WTC11 (cell line): ENCODE measurements around the gene SGO2. TPM values are rescaled to one million over a fixed set of nuclear protein-coding genes. Genes with fewer than 3 reads are reported as not detected.

Experiments used
- ATAC-seq: fragments of 200-7000 bp; cut with Tn5 transposase; 2 replicates; pipeline ENCODE4 v1.10.0; 2021; ENCODE audit warnings: mild to moderate bottlenecking, moderate library complexity
- CTCF ChIA-PET: fragments of 300-600 bp; sonication (Branson Sonifier 250); formaldehyde crosslinking; loops from one replicate; lab custom pipeline; 2021; ENCODE audit warnings: antibody characterized with exemption; lab: Charles Lee
- POLR2A ChIA-PET: fragments of 350-600 bp; sonication (Branson Sonifier 250); formaldehyde crosslinking; loops from one replicate; lab custom pipeline; 2021; ENCODE audit warnings: antibody characterized with exemption; lab: Charles Lee
- DNase-seq: peaks from one replicate; pipeline ENCODE4 v3.0.0; 2021; ENCODE audit warnings: low spot score
- H3K27ac Mint-ChIP-seq: 2 replicates; pipeline ENCODE4 v1.8.0; 2021; ENCODE audit warnings: mixed read lengths
- H3K27me3 Mint-ChIP-seq: 2 replicates; pipeline ENCODE4 v1.8.0; 2021; ENCODE audit warnings: low read depth, mild to moderate bottlenecking, moderate library complexity, mixed read lengths
- H3K36me3 Mint-ChIP-seq: 2 replicates; pipeline ENCODE4 v1.8.0; 2021; ENCODE audit warnings: mixed read lengths
- H3K4me1 Mint-ChIP-seq: 2 replicates; pipeline ENCODE4 v1.8.0; 2022; ENCODE audit warnings: mixed read lengths
- H3K4me3 Mint-ChIP-seq: 2 replicates; pipeline ENCODE4 v1.8.0; 2021; ENCODE audit warnings: mild to moderate bottlenecking, moderate library complexity, mixed read lengths
- H3K9me3 Mint-ChIP-seq: 2 replicates; pipeline ENCODE4 v1.8.0; 2021; ENCODE audit warnings: mixed read lengths
- CBFB ChIP-seq: sonication (generic); formaldehyde crosslinking; IDR thresholded peaks from 2 replicates; pipeline ENCODE4 v1.8.1; 2022; ENCODE audit warnings: mild to moderate bottlenecking, low read depth, missing genetic modification reagents
- ETV6 ChIP-seq: sonication (generic); formaldehyde crosslinking; IDR thresholded peaks from 2 replicates; pipeline ENCODE4 v1.8.1; 2022; ENCODE audit warnings: mild to moderate bottlenecking, missing genetic modification reagents
- FOXK1 ChIP-seq: sonication (generic); formaldehyde crosslinking; IDR thresholded peaks from 2 replicates; pipeline ENCODE4 v1.8.0; 2022; ENCODE audit warnings: mild to moderate bottlenecking, moderate library complexity, missing genetic modification reagents
- GRHL2 ChIP-seq: fragments of 250-450 bp; sonication (Bioruptor Pico); IDR thresholded peaks from 2 replicates; pipeline ENCODE4 v1.8.0; 2022; ENCODE audit warnings: mild to moderate bottlenecking, moderate library complexity; ENCODE audit not compliant: insufficient replicate concordance, severe bottlenecking
- JAZF1 ChIP-seq: fragments of 250-450 bp; sonication (Bioruptor Pico); IDR thresholded peaks from 2 replicates; pipeline ENCODE4 v1.9.0; 2021; ENCODE audit warnings: moderate library complexity, mild to moderate bottlenecking, inconsistent platforms
- MXD4 ChIP-seq: fragments of 250-450 bp; sonication (Bioruptor Pico); IDR thresholded peaks from 2 replicates; pipeline ENCODE4 v1.8.0; 2021; ENCODE audit warnings: mild to moderate bottlenecking, moderate library complexity, borderline replicate concordance
- MYBL2 ChIP-seq: sonication (generic); formaldehyde crosslinking; IDR thresholded peaks from 2 replicates; pipeline ENCODE4 v1.8.1; 2023; ENCODE audit warnings: mild to moderate bottlenecking, moderate library complexity, missing genetic modification reagents
- NFATC4 ChIP-seq: fragments of 250-450 bp; sonication (Bioruptor Pico); IDR thresholded peaks from 2 replicates; pipeline ENCODE4 v1.9.0; 2021; ENCODE audit warnings: mild to moderate bottlenecking
- NFE2L1 ChIP-seq: sonication (generic); formaldehyde crosslinking; IDR thresholded peaks from 2 replicates; pipeline ENCODE4 v1.8.1; 2023; ENCODE audit warnings: missing genetic modification reagents
- NR2C2 ChIP-seq: sonication (generic); formaldehyde crosslinking; IDR thresholded peaks from 2 replicates; pipeline ENCODE4 v1.8.0; 2022; ENCODE audit warnings: mild to moderate bottlenecking, missing genetic modification reagents
- RELA ChIP-seq: sonication (generic); formaldehyde crosslinking; IDR thresholded peaks from 2 replicates; pipeline ENCODE4 v1.8.1; 2022; ENCODE audit warnings: missing genetic modification reagents, mild to moderate bottlenecking, borderline replicate concordance
- SMAD3 ChIP-seq: sonication (generic); formaldehyde crosslinking; IDR thresholded peaks from 2 replicates; pipeline ENCODE4 v1.8.0; 2022; ENCODE audit warnings: missing genetic modification reagents, mild to moderate bottlenecking, borderline replicate concordance
- SOX15 ChIP-seq: fragments of 250-450 bp; sonication (Bioruptor Pico); IDR thresholded peaks from 2 replicates; pipeline ENCODE4 v1.9.0; 2021; ENCODE audit warnings: mild to moderate bottlenecking
- TEAD1 ChIP-seq: sonication (generic); formaldehyde crosslinking; IDR thresholded peaks from 2 replicates; pipeline ENCODE4 v1.8.0; 2022; ENCODE audit warnings: mild to moderate bottlenecking, missing genetic modification reagents
- TP53 ChIP-seq: sonication (generic); formaldehyde crosslinking; IDR thresholded peaks from 2 replicates; pipeline ENCODE4 v1.8.1; 2023; ENCODE audit warnings: mild to moderate bottlenecking, missing genetic modification reagents
- USF2 ChIP-seq: sonication (generic); formaldehyde crosslinking; IDR thresholded peaks from 2 replicates; pipeline ENCODE4 v1.8.1; 2023; ENCODE audit warnings: mild to moderate bottlenecking, missing genetic modification reagents, moderate library complexity
- ZNF281 ChIP-seq: sonication (generic); formaldehyde crosslinking; IDR thresholded peaks from 2 replicates; pipeline ENCODE4 v1.8.0; 2023; ENCODE audit warnings: mild to moderate bottlenecking, missing genetic modification reagents
- ZNF396 ChIP-seq: fragments of 250-450 bp; sonication (Bioruptor Pico); IDR thresholded peaks from 2 replicates; pipeline ENCODE4 v1.8.0; 2021; ENCODE audit warnings: mild to moderate bottlenecking, moderate library complexity, borderline replicate concordance
- ZNF425 ChIP-seq: fragments of 250-450 bp; sonication (Bioruptor Pico); conservative IDR thresholded peaks from 2 replicates; pipeline ENCODE4 v1.9.0; 2021; ENCODE audit warnings: mild to moderate bottlenecking
- total RNA-seq: library from RNA; stranded (reverse); gene quantifications from 3 replicates; pipeline ENCODE4 v1.2.3, GENCODE V29; 2021
- TF ChIP-seq, protein P1 (sequence below): sonication (generic); formaldehyde crosslinking; IDR thresholded peaks from 2 replicates; pipeline ENCODE4 v1.8.1; 2023; ENCODE audit warnings: mild to moderate bottlenecking, missing genetic modification reagents, moderate library complexity
- TF ChIP-seq, protein P2 (sequence below): sonication (generic); formaldehyde crosslinking; IDR thresholded peaks from 2 replicates; pipeline ENCODE4 v1.8.1; 2022; ENCODE audit warnings: mild to moderate bottlenecking, missing genetic modification reagents, moderate library complexity, borderline replicate concordance
- TF ChIP-seq, protein P3 (sequence below): sonication (generic); formaldehyde crosslinking; IDR thresholded peaks from 2 replicates; pipeline ENCODE4 v1.8.1; 2022; ENCODE audit warnings: missing genetic modification reagents, borderline replicate concordance

The SGO2 gene
- total RNA-seq, 1 experiment from 2014 or later, result 34.1 TPM

- TF ChIP-seq NFATC4 (CRISPR knock-in tag) (no peak), MYBL2 (CRISPR knock-in tag) (no peak), FOXK1 (CRISPR knock-in tag) (no peak), CBFB (CRISPR knock-in tag) (no peak)
- TF ChIP-seq, protein P1, sequence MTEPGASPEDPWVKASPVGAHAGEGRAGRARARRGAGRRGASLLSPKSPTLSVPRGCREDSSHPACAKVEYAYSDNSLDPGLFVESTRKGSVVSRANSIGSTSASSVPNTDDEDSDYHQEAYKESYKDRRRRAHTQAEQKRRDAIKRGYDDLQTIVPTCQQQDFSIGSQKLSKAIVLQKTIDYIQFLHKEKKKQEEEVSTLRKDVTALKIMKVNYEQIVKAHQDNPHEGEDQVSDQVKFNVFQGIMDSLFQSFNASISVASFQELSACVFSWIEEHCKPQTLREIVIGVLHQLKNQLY (CRISPR knock-in tag), result no peak
Observed at GRCh38 chr2:200618054-200618419, 92.0 kb downstream of the SGO2 start (continued).

- no peaks in the 10 kb centered on the region for H3K4me1 Mint-ChIP-seq
- peak; percentile 24; the same call in 1 of the 2 replicates for ATAC-seq
- TF ChIP-seq JAZF1 (CRISPR knock-in tag), result no peak
- no peak for TF ChIP-seq ZNF281 (CRISPR knock-in tag)
- no peak for TF ChIP-seq ZNF425 (CRISPR knock-in tag)
- TF ChIP-seq RELA (CRISPR knock-in tag), result no peak
- no peak for TF ChIP-seq NFE2L1 (CRISPR knock-in tag)
- no peak for TF ChIP-seq SMAD3 (CRISPR knock-in tag)
- no peak for TF ChIP-seq SOX15 (CRISPR knock-in tag)
- TF ChIP-seq, protein P2, sequence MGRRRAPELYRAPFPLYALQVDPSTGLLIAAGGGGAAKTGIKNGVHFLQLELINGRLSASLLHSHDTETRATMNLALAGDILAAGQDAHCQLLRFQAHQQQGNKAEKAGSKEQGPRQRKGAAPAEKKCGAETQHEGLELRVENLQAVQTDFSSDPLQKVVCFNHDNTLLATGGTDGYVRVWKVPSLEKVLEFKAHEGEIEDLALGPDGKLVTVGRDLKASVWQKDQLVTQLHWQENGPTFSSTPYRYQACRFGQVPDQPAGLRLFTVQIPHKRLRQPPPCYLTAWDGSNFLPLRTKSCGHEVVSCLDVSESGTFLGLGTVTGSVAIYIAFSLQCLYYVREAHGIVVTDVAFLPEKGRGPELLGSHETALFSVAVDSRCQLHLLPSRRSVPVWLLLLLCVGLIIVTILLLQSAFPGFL (CRISPR knock-in tag), result no peak
- TF ChIP-seq, all 79 proteins: peak for 0
- POLR2A ChIA-PET, result interaction anchor here (0.7 kb wide), 1 partner anchor 638 kb away, joined by 3 read pairs; no protein-coding TSS in a partner anchor
- CTCF ChIA-PET, result interaction anchor here (1.0 to 3.0 kb wide), 3 partner anchors 8 to 40 kb away, joined by 3 to 10 read pairs (median 4); partner anchors contain the start of gene AOX1
- Mint-ChIP-seq H3K27ac (no peak overlapping the region), H3K4me3 (no peak overlapping the region), H3K27me3 (no peaks in the 10 kb centered on the region; the same call in 1 of the 2 replicates), H3K9me3 (no peaks in the 10 kb centered on the region), H3K36me3 (no peaks in the 10 kb centered on the region)
- no peak for DNase-seq
Observed at GRCh38 chr2:200618590-200619021, 92.6 kb downstream of the SGO2 start.

DNA sequence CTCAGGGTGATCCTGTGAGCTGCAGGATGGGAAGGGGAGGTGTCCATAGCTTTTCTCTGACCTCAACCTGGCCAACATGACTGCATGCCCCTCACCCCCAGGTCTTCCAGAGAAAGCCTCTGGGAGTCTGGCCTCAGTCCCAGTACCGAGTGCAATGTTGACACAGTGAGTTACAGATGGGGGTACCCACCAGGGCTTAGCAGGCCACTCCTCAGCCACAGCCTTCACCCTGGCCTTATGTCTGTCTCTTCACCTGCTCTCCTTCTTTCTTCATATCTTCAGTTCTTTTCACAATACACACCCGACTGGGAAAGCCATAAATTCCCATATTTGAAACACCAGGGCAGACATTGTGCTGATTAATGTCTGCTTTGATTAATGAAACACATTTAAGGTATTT lies 93.3 kb downstream of the SGO2 start:
- Mint-ChIP-seq H3K27me3 (no peaks in the 10 kb centered on the region; the same call in 1 of the 2 replicates), H3K4me1 (no peaks in the 10 kb centered on the region), H3K9me3 (no peaks in the 10 kb centered on the region), H3K36me3 (no peaks in the 10 kb centered on the region), H3K4me3 (no peak overlapping the region), H3K27ac (no peak overlapping the region)
- CTCF ChIA-PET, result interaction anchor here (0.7 to 3.0 kb wide), 2 partner anchors 33 to 1023 kb away, joined by 3 to 10 read pairs; partner anchors contain the start of gene AOX1
- no peak for DNase-seq
- no peak for ATAC-seq
- POLR2A ChIA-PET, result no interaction called here
- no peak for TF ChIP-seq GRHL2
- TF ChIP-seq NR2C2, result no peak
- no peak for TF ChIP-seq ZNF396
- no peak for TF ChIP-seq MXD4
- TF ChIP-seq USF2, result no peak
- no peak for TF ChIP-seq TEAD1 (CRISPR knock-in tag)
- TF ChIP-seq TP53 (CRISPR knock-in tag), result no peak
- no peak for TF ChIP-seq ZNF281 (CRISPR knock-in tag)
- no peak for TF ChIP-seq ETV6 (CRISPR knock-in tag)
- TF ChIP-seq, protein P3, sequence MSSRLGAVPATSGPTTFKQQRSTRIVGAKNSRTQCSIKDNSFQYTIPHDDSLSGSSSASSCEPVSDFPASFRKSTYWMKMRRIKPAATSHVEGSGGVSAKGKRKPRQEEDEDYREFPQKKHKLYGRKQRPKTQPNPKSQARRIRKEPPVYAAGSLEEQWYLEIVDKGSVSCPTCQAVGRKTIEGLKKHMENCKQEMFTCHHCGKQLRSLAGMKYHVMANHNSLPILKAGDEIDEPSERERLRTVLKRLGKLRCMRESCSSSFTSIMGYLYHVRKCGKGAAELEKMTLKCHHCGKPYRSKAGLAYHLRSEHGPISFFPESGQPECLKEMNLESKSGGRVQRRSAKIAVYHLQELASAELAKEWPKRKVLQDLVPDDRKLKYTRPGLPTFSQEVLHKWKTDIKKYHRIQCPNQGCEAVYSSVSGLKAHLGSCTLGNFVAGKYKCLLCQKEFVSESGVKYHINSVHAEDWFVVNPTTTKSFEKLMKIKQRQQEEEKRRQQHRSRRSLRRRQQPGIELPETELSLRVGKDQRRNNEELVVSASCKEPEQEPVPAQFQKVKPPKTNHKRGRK (CRISPR knock-in tag), result no peak
